HG02759 (cell line): ENCODE measurements around the gene HYAL1.
"Not testable (repeated sequence)": the region's sequence is repeated elsewhere in the genome, so short reads cannot be mapped to it uniquely, and the experiment has no call there.

Experiments used
- ATAC-seq: cut with Tn5 transposase; IDR thresholded peaks from one replicate; pipeline ENCODE4 v1.9.1; 2021; ENCODE audit warnings: mild to moderate bottlenecking, moderate library complexity; ENCODE audit not compliant: unreplicated experiment

HYAL1 gene

GRCh38 chr3:50319181-50319893 lies 16.0 kb upstream of the HYAL1 start:
- no peak for ATAC-seq

- ATAC-seq: no peak
Observed at GRCh38 chr3:50318615-50319014, 15.2 kb upstream of the HYAL1 start.

DNA sequence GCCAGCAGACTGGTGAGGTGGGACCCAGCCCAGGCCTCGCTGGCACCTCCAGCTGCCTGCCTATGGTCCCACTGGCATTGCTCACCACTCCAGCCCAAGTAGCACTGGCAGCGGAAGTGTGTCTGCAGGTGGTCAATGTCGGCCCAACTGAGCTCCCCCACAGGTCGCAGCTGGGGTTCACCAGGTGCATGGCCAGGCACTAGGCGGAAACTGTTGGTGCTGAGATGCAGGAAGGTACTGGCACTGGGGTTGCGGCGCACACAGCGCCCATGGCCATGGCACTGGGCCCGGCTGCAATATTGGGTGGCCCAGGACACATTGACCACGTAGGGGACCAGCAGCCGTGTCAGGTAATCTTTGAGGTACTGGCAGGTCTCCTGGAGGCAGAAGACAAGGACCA lies 14.8 kb upstream of the HYAL1 start:
- ATAC-seq: no peak

DNA sequence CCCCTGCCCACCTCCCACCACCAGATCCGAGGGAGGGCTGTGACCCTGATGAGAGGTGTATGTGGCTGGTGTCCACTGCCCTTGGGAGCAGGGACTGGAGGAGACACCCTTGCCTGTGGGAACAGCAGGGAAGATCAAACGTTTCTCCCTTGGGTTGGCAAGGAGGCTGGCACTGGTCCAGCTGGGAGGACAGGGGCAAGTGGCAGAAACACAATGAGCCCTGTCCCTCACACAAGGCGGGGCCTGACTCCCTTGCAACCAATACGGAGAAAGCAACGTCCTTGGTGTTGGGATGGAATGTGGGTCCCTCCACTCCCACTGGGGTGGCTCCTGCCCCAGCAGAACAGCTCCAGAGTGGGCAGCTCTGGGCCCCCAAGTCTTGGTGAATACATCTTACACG lies 13.9 kb upstream of the HYAL1 start:
- ATAC-seq: no peak

GRCh38 chr3:50316657-50317242 lies 13.4 kb upstream of the HYAL1 start:
- ATAC-seq: no peak

DNA sequence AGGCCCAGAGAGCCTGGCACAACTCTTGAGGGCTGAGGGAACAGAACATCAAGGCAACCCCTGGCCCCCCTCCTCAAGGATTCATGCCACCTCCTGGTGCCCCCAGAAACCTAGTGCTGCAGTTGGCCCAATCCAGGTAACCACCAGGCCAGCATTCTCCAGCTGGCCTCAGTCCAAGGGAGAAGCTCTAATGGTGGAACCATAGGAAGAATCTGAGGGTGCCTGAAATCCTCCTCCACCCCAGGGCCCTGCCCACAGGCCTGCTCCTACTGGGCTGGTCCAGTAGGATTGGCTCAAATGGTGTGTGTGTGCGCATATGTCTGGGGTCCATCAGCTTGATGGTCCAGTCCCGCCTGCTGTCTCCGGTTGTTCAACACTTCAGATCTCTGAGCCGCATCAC lies 11.4 kb upstream of the HYAL1 start:
- ATAC-seq: no peak

DNA sequence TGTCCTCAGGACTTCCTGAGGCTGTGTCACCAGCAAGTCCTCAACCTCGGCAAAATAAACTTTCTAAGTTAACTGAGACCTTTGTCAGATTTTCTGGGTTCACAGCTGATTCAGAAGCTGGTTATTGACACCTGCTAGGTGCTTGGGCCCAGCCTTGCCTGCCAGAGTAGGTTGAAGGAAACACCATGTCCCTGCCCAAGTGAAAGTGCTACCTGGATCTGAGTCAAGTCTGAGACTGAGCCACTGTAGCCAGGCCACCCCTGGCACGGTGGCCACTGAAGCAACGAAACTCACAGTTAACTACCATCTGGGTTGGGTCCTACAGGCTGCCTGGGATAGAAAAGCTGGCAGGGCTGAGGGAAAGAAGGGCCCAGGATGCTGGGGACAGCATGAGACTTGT lies 11.0 kb upstream of the HYAL1 start:
- no peak for ATAC-seq

DNA sequence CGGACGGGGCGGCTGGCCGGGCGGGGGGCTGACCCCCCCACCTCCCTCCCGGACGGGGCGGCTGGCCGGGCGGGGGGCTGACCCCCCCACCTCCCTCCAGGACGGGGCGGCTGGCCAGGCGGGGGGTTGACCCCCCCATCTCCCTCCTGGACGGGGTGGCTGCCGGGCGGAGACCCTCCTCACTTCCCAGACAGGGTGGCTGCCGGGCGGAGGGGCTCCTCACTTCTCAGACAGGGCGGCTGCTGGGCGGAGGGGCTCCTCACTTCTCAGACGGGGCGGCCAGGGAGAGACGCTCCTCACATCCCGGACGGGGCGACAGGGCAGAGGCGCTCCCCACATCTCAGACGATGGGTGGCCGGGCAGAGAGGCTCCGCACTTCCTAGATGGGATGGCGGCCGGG lies 8.7 kb upstream of the HYAL1 start:
- not testable (repeated sequence) for ATAC-seq

DNA sequence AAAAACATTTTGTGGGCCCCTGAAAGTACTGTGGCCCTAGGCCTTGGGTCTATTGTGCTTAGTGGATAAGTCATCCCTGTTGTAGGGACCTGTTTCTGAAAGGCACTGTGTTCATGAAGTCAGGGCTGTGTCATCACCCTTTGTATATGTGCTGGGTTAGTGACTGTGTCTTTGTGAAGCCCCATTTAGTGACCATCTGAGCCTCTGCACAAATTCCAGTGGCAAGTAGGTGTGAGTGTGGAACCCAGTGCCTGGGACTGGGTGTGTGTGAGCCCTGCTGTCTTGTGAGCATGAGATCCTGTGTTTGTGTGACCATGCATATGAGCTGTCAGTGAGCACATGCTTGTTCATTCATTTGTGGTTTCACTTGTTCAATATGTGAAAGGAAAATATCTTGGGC lies 1.2 kb upstream of the HYAL1 start:
- ATAC-seq: no peak

GRCh38 chr3:50302095-50303012 lies 1.0 kb downstream of the HYAL1 start:
- no peak for ATAC-seq

GRCh38 chr3:50300681-50301254 lies 2.6 kb downstream of the HYAL1 start:
- ATAC-seq: no peak

GRCh38 chr3:50299929-50300680 lies 3.3 kb downstream of the HYAL1 start:
- ATAC-seq: no peak

GRCh38 chr3:50299638-50299928 lies 3.8 kb downstream of the HYAL1 start:
- no peak for ATAC-seq

DNA sequence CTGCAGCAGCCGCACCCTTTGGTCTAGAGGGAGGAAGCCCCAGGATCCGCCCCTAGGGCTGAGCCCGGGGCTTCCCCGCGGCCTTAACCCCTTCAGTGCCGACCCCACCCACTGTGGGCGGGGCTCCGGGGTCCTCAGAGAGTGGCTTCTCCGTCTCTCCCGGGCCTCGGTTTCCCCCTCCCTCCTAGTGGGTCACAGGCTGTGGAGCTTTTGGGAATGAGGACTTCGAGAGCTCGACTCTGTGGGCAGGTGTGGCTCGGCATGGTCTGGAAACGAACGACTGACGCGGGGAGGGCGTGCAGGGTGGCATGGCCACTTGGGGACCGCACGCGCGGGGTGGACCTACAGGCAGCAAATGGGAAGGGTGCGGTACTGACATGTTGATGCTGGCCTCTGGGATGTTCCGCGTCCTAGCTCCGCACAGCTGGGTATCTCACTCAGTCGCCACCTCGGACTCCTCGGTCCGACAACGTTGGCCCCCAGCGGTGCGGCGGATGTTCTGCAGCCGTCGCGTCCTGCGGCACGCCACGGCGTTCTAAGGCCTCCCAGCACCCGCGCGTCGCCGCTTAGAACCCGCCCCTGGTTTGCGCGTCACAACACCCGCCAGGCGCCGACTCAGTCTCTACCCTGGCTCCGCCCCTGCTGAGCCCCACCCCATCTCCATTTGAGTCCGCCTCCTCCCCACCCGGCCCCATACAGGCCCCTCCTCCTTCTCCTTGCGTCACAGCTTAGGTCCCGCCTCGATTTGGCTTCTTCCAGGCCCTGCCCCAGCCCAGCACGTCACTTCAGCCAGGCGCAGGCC lies 4.3 kb downstream of the HYAL1 start, which contains the start of the genes HYAL3 and NAA80:
Gene HYAL3 (minus strand): TSS at position 570 of the 802 bp plus-strand sequence. CDS start 3,803 bp downstream, outside the sequence.
Gene NAA80 (minus strand): TSS at position 570 of the 802 bp plus-strand sequence. CDS start 1,942 bp downstream, outside the sequence.
- peak; percentile 88 for ATAC-seq

- no peak for ATAC-seq
Observed at GRCh38 chr3:50297896-50298725, 5.3 kb downstream of the HYAL1 start.

DNA sequence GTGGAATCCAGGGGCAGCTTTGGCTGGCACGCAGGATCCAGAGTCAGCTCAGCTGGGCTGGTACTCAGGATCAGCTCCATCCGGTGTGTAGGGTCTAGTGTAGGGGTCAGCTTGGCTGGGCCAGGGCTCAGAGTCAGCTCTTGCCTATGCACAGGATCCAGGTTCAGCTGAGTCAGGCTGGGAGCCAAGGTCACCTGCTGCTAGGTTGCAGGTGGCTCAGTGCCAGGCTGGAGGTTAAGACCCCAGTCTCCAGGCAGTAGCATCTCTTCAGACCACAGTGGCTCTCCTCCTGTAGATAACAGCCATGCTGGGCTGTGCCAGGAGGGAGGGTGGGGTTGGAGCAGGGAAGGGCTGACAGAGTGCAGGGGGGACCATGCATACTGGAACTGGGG lies 6.0 kb downstream of the HYAL1 start:
- no peak for ATAC-seq

- ATAC-seq: no peak
Observed at GRCh38 chr3:50296721-50297383, 6.5 kb downstream of the HYAL1 start.
